HT1080 (cell line): Measurements from ENCODE around the gene RPGRIP1. TPM values are rescaled to one million over a fixed set of nuclear protein-coding genes. Genes with fewer than 3 reads are reported as not detected.
"Not testable (repeated sequence)": the region's sequence is repeated elsewhere in the genome, so short reads cannot be mapped to it uniquely, and the experiment has no call there.

Source experiments
- DNase-seq: peaks from one replicate; pipeline ENCODE4 v3.0.0-alpha.2; 2015; ENCODE audit warnings: low read depth
- polyA plus RNA-seq, 2 experiments: library from polyadenylated mRNA; depleted of rRNA; stranded (reverse); fragments of >200 nt; gene quantifications; 2 replicates each; pipeline ENCODE4 v1.2.3, GENCODE V29; 2015
- total RNA-seq: library from RNA; depleted of rRNA; stranded (reverse); fragments of >200 nt; shearing (Covaris generic); gene quantifications from 2 replicates; pipeline ENCODE4 v1.2.3, GENCODE V29; 2014; rRNA removed

RPGRIP1 gene
- total RNA-seq, result not detected in 2 replicates
- not detected in 2 replicates for polyA plus RNA-seq (2015; cell fraction: cytosol; rRNA removed)
- not detected in 2 replicates for polyA plus RNA-seq (2015; cell fraction: nucleus; rRNA removed)

- no peak for DNase-seq
Measured at GRCh38 chr14:21279783-21280182, at the start of gene RPGRIP1. RPGRIP1 (plus strand) TSS chr14:21280083; CDS start chr14:21287977, 7,894 bp downstream.

- DNase-seq, result no peak
Measured at GRCh38 chr14:21231020-21231652, 48.7 kb upstream of the RPGRIP1 start.

- no peak for DNase-seq
Measured at GRCh38 chr14:21233457-21234076, 46.3 kb upstream of the RPGRIP1 start.

- DNase-seq, result no peak
Measured at GRCh38 chr14:21234112-21234511, 45.8 kb upstream of the RPGRIP1 start.

GRCh38 chr14:21236948-21237797 lies 42.7 kb upstream of the RPGRIP1 start:
- DNase-seq, result no peak

GRCh38 chr14:21238823-21239518 lies 40.9 kb upstream of the RPGRIP1 start:
- DNase-seq, result no peak

- DNase-seq, result no peak
Measured at GRCh38 chr14:21240417-21240816, 39.5 kb upstream of the RPGRIP1 start.

GRCh38 chr14:21241218-21241819 lies 38.6 kb upstream of the RPGRIP1 start:
- no peak for DNase-seq

GRCh38 chr14:21244544-21244943 lies 35.3 kb upstream of the RPGRIP1 start:
- DNase-seq, result no peak

GRCh38 chr14:21245813-21246212 lies 34.1 kb upstream of the RPGRIP1 start:
- DNase-seq, result no peak

GRCh38 chr14:21248338-21248737 lies 31.5 kb upstream of the RPGRIP1 start:
- no peak for DNase-seq

- DNase-seq, result no peak
Measured at GRCh38 chr14:21248739-21249411, 31.0 kb upstream of the RPGRIP1 start.

GRCh38 chr14:21251215-21251614 lies 28.7 kb upstream of the RPGRIP1 start:
- DNase-seq, result no peak

GRCh38 chr14:21252149-21252548 lies 27.7 kb upstream of the RPGRIP1 start:
- DNase-seq, result no peak

- DNase-seq, result no peak
Measured at GRCh38 chr14:21255385-21256101, 24.3 kb upstream of the RPGRIP1 start.

- DNase-seq, result not testable (repeated sequence)
Measured at GRCh38 chr14:21256102-21256447, 23.8 kb upstream of the RPGRIP1 start.

GRCh38 chr14:21256539-21257393 lies 23.1 kb upstream of the RPGRIP1 start:
- no peak for DNase-seq

- no peak for DNase-seq
Measured at GRCh38 chr14:21257394-21257909, 22.4 kb upstream of the RPGRIP1 start.
